Activated T-cell treated with anti-CD3 and anti-CD28 coated beads, Interleukin-2, amount 50 U/mL, for 72 hours (primary cell): ENCODE measurements around the gene UBTD1. TPM values are rescaled to one million over a fixed set of nuclear protein-coding genes. Genes with fewer than 3 reads are reported as not detected.

Source experiments
- ATAC-seq, 2 donors: fragments of 150-1000 bp; cut with Tn5 transposase; replicated peaks in 1 of 2; 2 replicates each; pipeline ENCODE4 v1.10.0; 2021; ENCODE audit warnings: moderate library complexity in 2 of 2, mild to moderate bottlenecking in 1 of 2
- DNase-seq, 2 donors: peaks; one replicate each; pipeline ENCODE4 v3.0.0; 2021 to 2022; ENCODE audit warnings: mixed read lengths in 1 of 2
- H3K27ac Mint-ChIP-seq: one replicate; pipeline ENCODE4 v1.8.0; 2022; ENCODE audit warnings: mild to moderate bottlenecking, moderate library complexity, mixed read lengths
- H3K27me3 Mint-ChIP-seq: one replicate; pipeline ENCODE4 v1.8.0; 2022; ENCODE audit warnings: low read depth, mixed read lengths
- H3K36me3 Mint-ChIP-seq, 2 donors: one replicate each; pipeline ENCODE4 v1.8.0; 2022; ENCODE audit warnings: mixed read lengths in 2 of 2, mild to moderate bottlenecking in 1 of 2; ENCODE audit not compliant: insufficient read depth in 2 of 2
- H3K4me1 Mint-ChIP-seq: one replicate; pipeline ENCODE4 v1.8.0; 2022; ENCODE audit warnings: low read depth, mixed read lengths
- H3K4me3 Mint-ChIP-seq, 2 donors: one replicate each; pipeline ENCODE4 v1.8.0; 2022; ENCODE audit warnings: mild to moderate bottlenecking in 2 of 2, mixed read lengths in 2 of 2, moderate library complexity in 2 of 2
- H3K9me3 Mint-ChIP-seq, 2 donors: one replicate each; pipeline ENCODE4 v1.8.0; 2022; ENCODE audit warnings: mixed read lengths in 2 of 2
- total RNA-seq, 2 donors: library from RNA; stranded (reverse); gene quantifications; one replicate each; pipeline ENCODE4 v1.2.3, GENCODE V29; 2022

UBTD1 gene
- total RNA-seq, 2 donors from 2014 or later, result 3.7 to 4.1 TPM

DNA sequence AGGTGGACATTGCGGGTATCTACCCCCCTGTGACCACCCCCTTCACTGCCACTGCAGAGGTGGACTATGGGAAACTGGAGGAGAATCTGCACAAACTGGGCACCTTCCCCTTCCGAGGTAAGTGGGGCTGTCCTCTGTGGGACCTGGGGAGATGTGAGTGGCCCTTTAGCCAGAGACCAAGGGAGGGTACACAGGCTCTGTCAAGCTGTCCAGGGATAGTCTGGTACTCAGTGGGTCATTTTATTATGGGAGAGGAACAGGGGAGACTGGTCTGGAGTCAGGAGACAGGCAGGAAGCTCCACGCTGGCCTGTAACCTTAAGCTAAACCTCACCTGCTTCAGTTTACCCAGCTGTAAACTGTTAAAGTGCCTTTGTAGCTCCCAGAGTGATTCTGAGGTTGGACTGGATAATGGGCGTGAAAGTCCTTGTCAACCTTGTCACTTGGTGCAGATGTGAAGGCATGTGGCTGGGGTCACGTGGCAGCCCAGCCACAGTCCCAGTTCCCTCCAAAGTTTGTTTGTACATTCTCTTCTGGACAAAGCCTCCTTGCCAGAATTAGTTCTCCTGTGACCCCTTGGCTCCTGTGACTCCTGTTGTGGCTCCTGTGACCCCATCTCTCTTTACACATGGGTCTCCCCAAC is 86.2 kb downstream of the UBTD1 start:
- no peaks in the 10 kb centered on the region for H3K9me3 Mint-ChIP-seq
- DNase-seq, result no peak
- H3K27ac Mint-ChIP-seq, result no peak overlapping the region
- no peaks in the 10 kb centered on the region for H3K4me1 Mint-ChIP-seq
- ATAC-seq, result no peak
- H3K27me3 Mint-ChIP-seq, result no peaks in the 10 kb centered on the region
- H3K36me3 Mint-ChIP-seq, result no peaks in the 10 kb centered on the region
- H3K4me3 Mint-ChIP-seq, result no peak overlapping the region

DNA sequence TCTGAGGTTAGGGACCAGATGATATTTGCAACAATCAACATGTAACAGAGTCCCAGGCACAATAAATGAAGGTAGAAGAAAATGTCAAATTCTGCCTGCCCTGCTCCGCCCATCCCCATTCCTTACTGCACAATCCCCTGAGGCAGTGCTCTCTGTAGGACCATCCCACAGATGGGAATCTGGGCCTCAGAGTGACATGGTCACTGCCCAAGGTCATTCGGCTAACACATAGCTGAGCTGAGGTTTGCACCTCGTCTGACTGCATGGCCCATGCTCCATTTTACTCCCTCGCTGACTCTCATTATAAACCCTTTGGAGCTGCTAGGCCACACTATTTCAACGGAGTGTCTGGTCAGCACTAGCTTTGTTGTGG is 86.7 kb downstream of the UBTD1 start:
- DNase-seq, result no peak
- Mint-ChIP-seq H3K27ac (no peak overlapping the region), H3K36me3 (no peaks in the 10 kb centered on the region), H3K4me1 (no peaks in the 10 kb centered on the region), H3K27me3 (no peaks in the 10 kb centered on the region), H3K4me3 (no peak overlapping the region), H3K9me3 (no peaks in the 10 kb centered on the region)
- ATAC-seq, result no peak

DNA sequence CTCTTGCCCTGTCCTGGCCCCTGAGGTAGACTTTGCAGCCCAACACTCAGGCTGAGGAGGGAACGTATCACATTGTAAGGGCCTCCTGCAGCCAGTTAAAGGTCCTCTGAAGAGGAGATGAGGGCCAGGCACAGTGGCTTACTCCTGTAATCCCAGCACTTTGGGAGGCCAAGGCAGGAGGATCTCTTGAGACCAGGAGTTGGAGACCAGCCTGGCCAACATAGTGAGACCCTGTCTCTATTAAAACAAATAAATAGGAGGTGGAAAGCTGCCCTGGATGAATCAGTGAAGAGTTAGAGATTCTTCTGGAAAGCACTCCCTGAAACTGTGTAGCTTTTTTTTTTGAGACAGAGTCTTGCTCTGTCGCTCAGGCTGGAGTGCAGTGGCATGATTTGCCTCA is 88.5 kb downstream of the UBTD1 start:
- Mint-ChIP-seq H3K36me3 (no peaks in the 10 kb centered on the region), H3K4me1 (no peaks in the 10 kb centered on the region), H3K27me3 (no peaks in the 10 kb centered on the region), H3K9me3 (no peaks in the 10 kb centered on the region), H3K4me3 (no peak overlapping the region), H3K27ac (no peak overlapping the region)
- ATAC-seq (no peak), DNase-seq (no peak)

DNA sequence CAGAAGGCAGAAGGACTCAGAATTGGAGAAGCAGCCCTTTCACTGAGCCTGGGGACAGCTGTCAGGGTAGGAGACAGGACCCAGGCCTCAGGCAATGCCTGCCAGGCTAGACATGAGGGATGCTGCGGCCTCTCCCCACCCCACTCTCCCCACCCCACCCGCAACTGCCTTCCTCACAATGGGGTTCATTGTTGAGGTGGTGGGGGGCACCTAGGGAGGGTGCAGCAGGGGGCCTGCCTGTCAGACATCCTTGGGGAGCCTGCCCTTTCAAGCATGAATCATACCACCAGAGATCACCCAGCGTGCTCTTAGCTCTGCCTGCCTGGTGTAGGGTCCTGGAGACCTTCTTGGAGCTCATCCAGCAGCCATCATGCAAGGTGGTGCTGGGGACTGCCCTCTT is 90.8 kb downstream of the UBTD1 start, which contains the start of gene C10orf62:
TSS of gene C10orf62 (plus strand) at position 243 of the 400 bp plus-strand sequence. CDS start 177 bp downstream, outside the sequence.
- no peak within 1 kb of the TSS for H3K27ac Mint-ChIP-seq
- H3K36me3 Mint-ChIP-seq, result no peaks in the 10 kb centered on the region

DNA sequence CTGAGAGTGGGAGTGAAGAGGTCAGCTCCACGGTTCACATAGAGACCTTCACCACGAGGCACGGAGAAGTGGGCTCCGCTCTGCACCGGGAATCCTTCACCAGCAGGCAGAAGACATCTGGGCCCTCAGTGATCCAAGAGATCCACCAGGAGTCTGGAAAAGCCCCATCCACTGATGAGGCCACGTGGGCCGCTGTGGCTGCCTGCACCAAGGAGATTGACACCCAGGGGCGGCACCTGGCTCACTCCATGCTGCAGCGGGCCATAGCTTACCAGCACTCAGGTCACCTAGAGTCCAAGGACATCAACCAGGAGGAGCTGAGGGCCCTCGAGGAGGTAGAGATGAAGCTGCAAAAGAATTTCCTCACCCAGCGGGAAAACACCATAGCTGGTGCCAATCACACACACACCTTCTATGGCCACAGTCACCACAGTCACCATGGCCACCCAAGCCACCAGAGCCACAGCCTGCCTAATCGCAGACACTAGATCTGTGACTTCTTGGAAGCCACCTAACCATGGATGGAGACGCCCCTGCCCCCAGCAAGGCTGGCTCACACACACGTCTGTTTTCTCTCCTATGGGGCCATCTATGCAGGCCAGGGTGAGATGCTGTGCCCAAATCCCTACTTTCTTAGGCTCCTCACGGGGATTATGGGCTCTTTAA is 91.5 kb downstream of the UBTD1 start:
- Mint-ChIP-seq H3K27me3 (no peaks in the 10 kb centered on the region), H3K4me3 (peak overlapping the region in 1 of 2 donors; percentile 15), H3K9me3 (no peaks in the 10 kb centered on the region), H3K27ac (no peak overlapping the region), H3K36me3 (no peaks in the 10 kb centered on the region), H3K4me1 (no peaks in the 10 kb centered on the region)
- peak; percentile 46 to 51 for DNase-seq
- ATAC-seq, result peak; percentile 83 to 87

More for the DNA sequence above, 90.8 kb downstream of the UBTD1 start, which contains the start of gene C10orf62:
- H3K9me3 Mint-ChIP-seq, result no peaks in the 10 kb centered on the region
- no peaks in the 10 kb centered on the region for H3K4me1 Mint-ChIP-seq
- no peaks in the 10 kb centered on the region for H3K27me3 Mint-ChIP-seq
- DNase-seq, result no peak
- ATAC-seq, result no peak
- H3K4me3 Mint-ChIP-seq, result peak within 1 kb of the TSS in 1 of 2 donors; percentile 15

DNA sequence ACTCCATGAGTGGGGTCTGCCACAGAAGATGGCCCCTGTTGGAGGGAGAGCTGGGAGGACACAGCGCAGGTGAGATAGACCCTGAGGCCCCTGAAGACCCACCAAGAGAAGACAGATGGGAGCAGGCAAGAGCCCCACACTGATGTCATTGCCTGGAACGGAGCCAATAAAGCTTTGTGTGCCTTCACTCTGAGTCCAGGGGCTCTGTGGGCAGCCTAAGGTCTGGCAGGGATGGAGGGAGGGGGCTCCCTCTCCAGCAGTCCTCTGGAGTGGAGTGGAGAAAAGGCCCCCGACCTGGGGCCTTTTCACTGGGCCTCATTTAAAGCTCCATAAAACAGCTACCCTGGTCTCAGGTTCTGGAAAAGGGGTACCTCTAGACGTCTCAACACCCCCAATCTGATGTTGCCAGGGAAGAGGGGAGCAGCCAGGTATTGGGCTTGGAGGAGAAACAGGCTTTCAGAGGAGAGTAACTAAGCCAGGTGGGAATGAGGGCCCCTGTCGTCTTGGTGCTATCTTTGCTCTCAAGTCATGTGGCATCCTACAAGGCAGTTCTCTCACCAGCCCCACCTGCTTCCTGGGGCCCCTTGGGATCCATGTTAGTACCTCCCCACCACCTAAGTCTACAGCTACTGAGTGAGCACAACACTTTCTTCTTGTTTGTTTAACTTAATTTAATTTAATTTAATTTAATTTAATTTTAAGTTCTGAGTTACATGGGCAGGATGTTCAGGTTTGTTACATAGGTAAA is 92.2 kb downstream of the UBTD1 start:
- Mint-ChIP-seq H3K27ac (no peak overlapping the region), H3K4me1 (no peaks in the 10 kb centered on the region), H3K36me3 (no peaks in the 10 kb centered on the region), H3K9me3 (no peaks in the 10 kb centered on the region), H3K27me3 (no peaks in the 10 kb centered on the region), H3K4me3 (peak overlapping the region in 1 of 2 donors; percentile 15)
- peak in 1 of 2 donors; percentile 17 for ATAC-seq
- no peak for DNase-seq

DNA sequence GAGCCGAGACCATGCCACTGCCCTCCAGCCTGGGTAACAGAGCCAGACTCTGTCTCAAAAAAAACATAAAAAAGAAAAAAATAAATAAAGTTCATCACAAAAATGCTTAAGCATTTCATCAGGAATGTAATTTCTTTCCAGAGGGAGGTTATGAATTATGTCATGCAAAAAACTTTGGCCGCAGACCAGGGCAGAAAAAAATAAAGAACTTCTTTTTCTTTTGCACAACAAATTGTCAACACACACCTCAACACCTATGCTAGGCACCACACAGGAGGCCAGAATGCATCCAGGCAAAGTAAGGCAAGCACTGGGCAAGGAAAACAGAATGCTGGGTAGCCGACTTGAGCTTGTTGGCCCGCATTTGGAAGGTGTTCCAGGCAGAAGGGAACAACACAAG is 94.7 kb downstream of the UBTD1 start:
- Mint-ChIP-seq H3K9me3 (no peaks in the 10 kb centered on the region), H3K4me3 (no peak overlapping the region), H3K27me3 (no peaks in the 10 kb centered on the region), H3K36me3 (no peaks in the 10 kb centered on the region), H3K4me1 (no peaks in the 10 kb centered on the region), H3K27ac (no peak overlapping the region)
- DNase-seq (no peak), ATAC-seq (no peak)

DNA sequence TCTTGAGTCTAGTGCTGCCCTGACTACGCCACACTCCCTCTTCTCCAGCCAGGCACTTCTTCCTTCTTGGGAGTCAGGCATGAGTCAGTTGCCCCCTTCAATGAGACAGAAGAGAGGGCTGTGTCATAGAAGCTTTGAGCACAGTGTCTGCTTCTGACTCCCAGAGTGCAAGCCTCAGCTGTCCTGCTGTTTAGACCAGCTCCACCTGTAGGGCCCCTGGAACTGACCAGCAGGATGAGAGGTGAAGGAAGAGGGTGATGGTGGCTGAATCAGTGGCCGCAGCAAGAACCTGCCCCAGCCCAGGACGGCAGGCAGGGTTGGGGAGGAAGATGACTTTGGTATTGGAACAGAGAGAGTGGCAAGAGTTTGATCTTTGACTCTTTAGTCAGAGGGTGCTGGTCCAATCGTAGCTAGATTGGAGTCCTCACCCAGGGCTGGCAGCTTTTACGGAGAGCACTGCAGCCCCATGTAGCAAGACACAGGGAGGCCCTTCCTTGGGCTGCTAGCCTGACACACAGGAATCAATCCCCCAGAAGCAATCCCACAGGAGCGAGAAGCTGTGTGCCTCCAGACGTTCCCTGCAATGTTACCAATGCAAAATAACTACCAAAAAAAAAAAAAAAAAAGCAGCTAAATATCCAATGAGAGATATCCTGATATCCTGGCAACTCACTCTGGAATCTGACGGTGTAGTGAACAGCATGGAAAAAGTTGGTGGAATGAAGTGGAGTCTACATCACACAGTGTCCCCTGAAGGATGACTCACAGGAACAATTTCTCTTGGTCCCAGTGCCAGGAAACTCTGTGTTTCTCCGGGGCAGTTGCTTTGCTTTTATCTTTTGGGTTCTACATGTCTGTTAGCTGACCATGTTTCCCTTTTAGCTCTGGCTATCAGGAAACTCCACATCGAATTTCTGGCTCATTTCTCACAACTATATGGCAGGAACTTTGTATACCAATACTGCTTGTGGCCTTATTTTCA is 97.7 kb downstream of the UBTD1 start:
- DNase-seq, result no peak
- no peak for ATAC-seq
- no peaks in the 10 kb centered on the region for H3K36me3 Mint-ChIP-seq
- H3K4me3 Mint-ChIP-seq, result no peak overlapping the region
- no peak overlapping the region for H3K27ac Mint-ChIP-seq
- no peaks in the 10 kb centered on the region for H3K4me1 Mint-ChIP-seq
- no peaks in the 10 kb centered on the region for H3K9me3 Mint-ChIP-seq
- no peaks in the 10 kb centered on the region for H3K27me3 Mint-ChIP-seq

DNA sequence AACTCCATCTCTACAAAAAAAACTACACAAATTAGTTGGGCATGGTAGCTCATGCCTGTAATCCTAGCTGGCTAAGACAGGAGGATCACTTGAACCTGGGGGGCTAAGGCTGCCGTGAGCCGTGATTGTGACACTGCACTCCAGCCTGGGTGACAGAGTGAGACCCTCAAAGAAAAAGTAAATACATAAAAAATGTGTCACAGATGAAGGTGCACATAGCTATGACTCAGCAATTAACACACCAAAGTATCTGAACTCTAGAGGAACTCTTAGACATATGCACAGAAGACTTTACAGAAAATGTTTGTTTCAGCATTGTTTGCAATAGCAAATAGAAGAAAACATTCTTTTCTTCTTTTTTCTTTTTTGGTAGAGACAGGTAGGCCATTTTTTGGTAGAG is 99.1 kb downstream of the UBTD1 start:
- H3K36me3 Mint-ChIP-seq, result no peaks in the 10 kb centered on the region
- no peak for ATAC-seq
- H3K4me3 Mint-ChIP-seq, result no peak overlapping the region
- H3K4me1 Mint-ChIP-seq, result no peaks in the 10 kb centered on the region
- H3K27ac Mint-ChIP-seq, result no peak overlapping the region
- no peaks in the 10 kb centered on the region for H3K27me3 Mint-ChIP-seq
- no peak for DNase-seq
- H3K9me3 Mint-ChIP-seq, result no peaks in the 10 kb centered on the region

DNA sequence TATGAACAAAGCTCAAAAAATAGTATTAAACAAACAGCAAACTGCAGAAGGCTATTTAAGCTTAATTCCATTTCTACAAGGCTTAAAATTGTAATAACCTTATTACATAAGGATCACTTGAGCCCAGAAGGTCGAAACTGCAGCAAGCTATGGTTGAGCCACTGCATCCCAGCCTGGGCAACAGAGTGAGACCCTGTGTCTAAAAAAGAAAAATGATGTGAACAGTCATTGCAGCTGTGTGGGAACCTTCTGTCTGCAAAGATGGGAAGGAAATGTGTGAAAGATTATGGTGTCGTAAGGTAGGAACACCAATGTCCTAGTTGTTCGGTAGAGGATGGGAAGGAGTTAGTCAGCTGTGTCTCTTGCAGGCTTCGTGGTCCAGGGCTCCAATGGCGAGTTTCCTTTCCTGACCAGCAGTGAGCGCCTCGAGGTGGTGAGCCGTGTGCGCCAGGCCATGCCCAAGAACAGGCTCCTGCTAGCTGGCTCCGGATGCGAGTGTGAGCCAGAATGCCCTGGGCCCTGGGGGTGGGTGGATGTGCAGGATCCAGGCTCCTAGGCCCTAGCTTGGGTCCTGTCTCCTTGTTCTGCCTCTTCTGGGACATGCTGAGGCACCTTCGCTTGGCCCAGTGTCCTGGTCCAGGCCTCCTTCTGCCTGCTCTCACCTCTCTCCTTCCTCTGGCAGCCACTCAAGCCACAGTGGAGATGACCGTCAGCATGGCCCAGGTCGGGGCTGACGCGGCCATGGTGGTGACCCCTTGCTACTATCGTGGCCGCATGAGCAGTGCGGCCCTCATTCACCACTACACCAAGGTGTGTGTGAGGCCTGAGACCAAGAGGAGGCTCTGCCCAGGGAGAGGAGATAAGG is 99.9 kb downstream of the UBTD1 start:
- Mint-ChIP-seq H3K27me3 (no peaks in the 10 kb centered on the region), H3K4me3 (no peak overlapping the region), H3K36me3 (no peaks in the 10 kb centered on the region), H3K27ac (no peak overlapping the region), H3K4me1 (no peaks in the 10 kb centered on the region), H3K9me3 (no peaks in the 10 kb centered on the region)
- DNase-seq (no peak), ATAC-seq (no peak)

DNA sequence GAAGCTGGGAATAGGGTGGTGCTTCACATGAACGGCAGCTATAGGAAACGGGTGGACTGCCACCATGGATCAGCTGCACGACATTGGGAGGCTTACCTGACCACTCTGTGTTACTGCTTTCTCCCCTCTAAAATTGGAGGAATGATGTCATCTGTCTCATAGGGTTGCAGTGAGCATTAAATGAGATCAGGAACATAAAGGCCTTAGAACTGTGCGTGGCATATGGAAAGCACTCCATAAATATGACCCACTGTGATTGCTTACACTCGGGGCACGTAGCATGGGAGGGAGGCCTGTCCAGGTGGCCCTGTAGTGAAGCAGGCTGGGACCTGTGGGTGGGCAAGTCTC is 100.5 kb downstream of the UBTD1 start:
- ATAC-seq (no peak), DNase-seq (no peak)
- no peak overlapping the region for H3K4me3 Mint-ChIP-seq
- no peak overlapping the region for H3K27ac Mint-ChIP-seq
- H3K27me3 Mint-ChIP-seq, result no peaks in the 10 kb centered on the region
- no peaks in the 10 kb centered on the region for H3K4me1 Mint-ChIP-seq
- no peaks in the 10 kb centered on the region for H3K36me3 Mint-ChIP-seq
- no peaks in the 10 kb centered on the region for H3K9me3 Mint-ChIP-seq

DNA sequence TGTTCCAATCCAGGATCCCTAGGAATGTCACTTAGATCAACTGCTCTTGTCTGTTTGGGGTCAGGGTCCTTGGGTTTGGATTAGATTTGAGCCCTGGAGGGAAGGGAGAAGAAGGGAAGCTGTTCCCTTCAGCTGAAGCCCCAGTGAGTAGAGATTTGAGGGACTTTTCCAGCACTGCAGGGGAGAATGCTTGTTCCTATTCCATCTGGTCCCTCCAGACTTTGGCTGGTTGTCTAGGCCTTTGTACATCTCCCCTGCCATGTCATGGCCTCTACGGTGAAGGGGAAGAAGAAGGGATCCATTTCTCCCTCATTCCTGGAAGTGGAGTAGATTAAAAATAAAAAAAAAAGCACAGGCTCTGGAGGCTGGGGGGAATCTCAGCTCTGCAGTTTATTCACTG is 101.9 kb downstream of the UBTD1 start:
- no peak overlapping the region for H3K4me3 Mint-ChIP-seq
- ATAC-seq (no peak), DNase-seq (no peak)
- H3K4me1 Mint-ChIP-seq, result no peaks in the 10 kb centered on the region
- no peaks in the 10 kb centered on the region for H3K9me3 Mint-ChIP-seq
- H3K36me3 Mint-ChIP-seq, result no peaks in the 10 kb centered on the region
- H3K27me3 Mint-ChIP-seq, result no peaks in the 10 kb centered on the region
- H3K27ac Mint-ChIP-seq, result no peak overlapping the region
